GM12878 (cell line): Measurements from ENCODE around the gene COL9A2. TPM values are rescaled to one million over a fixed set of nuclear protein-coding genes. Genes with fewer than 3 reads are reported as not detected.

Experiments used
- ATAC-seq: fragments of 200-7000 bp; cut with Tn5 transposase; 3 replicates; pipeline ENCODE4 v1.9.1; 2020; ENCODE audit warnings: mild to moderate bottlenecking, moderate library complexity
- Bru-seq: library from RNA; stranded (reverse); fragments of 400-500 nt; gene quantifications from one replicate; lab custom pipeline; 2021; lab: Mats Ljungman, UMichigan
- BruChase-seq, 2 experiments: library from RNA; stranded (reverse); fragments of 400-500 nt; gene quantifications; one replicate each; lab custom pipeline; 2021; lab: Mats Ljungman, UMichigan
- BruUV-seq: library from RNA; stranded (reverse); fragments of 400-500 nt; replicated peaks from 2 replicates; lab custom pipeline; 2021; lab: Mats Ljungman, UMichigan
- CTCF ChIA-PET: fragments of 300-600 bp; sonication (Branson Sonifier 250); formaldehyde crosslinking; extraction: SDS; loops from one replicate; lab custom pipeline; 2021; ENCODE audit warnings: inconsistent platforms; lab: Yijun Ruan, JAX
- POLR2A ChIA-PET: fragments of 350-600 bp; formaldehyde crosslinking; extraction: SDS; loops from one replicate; lab custom pipeline; 2021; ENCODE audit warnings: inconsistent platforms; lab: Charles Lee
- RAD21 ChIA-PET: fragments of 300-600 bp; sonication (Branson Sonifier 250); formaldehyde crosslinking; loops from one replicate; lab custom pipeline; 2023; ENCODE audit warnings: antibody characterized with exemption; ENCODE audit not compliant: unreplicated experiment; lab: Charles Lee
- SMC1A ChIA-PET: fragments of 300-600 bp; sonication (Branson Sonifier 250); formaldehyde crosslinking; loops from one replicate; lab custom pipeline; 2023; ENCODE audit not compliant: unreplicated experiment, uncharacterized antibody; lab: Charles Lee
- DNase-seq: peaks from one replicate; pipeline ENCODE4 v3.0.0-alpha.2; 2011; ENCODE audit warnings: low read depth, low spot score
- FAIRE-seq: peaks from 3 replicates; lab custom pipeline; 2011; peaks lifted over from hg19 to GRCh38; lab: Jason Lieb, UNC
- H2AFZ ChIP-seq: 2 replicates; pipeline ENCODE4 v1.6.0; 2011; ENCODE audit warnings: low read depth, low read length, control low read depth; ENCODE audit not compliant: control insufficient read depth
- H3K27ac ChIP-seq: 2 replicates; pipeline ENCODE4 v1.5.1; 2011; ENCODE audit warnings: control low read depth; ENCODE audit not compliant: control insufficient read depth, insufficient read depth
- H3K27me3 ChIP-seq, 2 experiments: replicated peaks in 1 of 2; 2 replicates each; pipeline versions ENCODE4 v1.6.0 to v1.6.1; 2011; ENCODE audit warnings: low read length in 1 of 2; ENCODE audit not compliant: control insufficient read depth in 2 of 2, insufficient read depth in 2 of 2
- H3K36me3 ChIP-seq, 2 experiments: 2 replicates each; pipeline ENCODE4 v1.5.1; 2011; ENCODE audit warnings: low read length in 1 of 2; ENCODE audit not compliant: control insufficient read depth in 2 of 2, insufficient read depth in 2 of 2
- H3K4me1 ChIP-seq: 2 replicates; pipeline ENCODE4 v1.6.1; 2011; ENCODE audit warnings: mild to moderate bottlenecking, low read length, moderate library complexity, mixed read lengths; ENCODE audit not compliant: control insufficient read depth, insufficient read depth
- H3K4me2 ChIP-seq: 2 replicates; pipeline ENCODE4 v1.6.0; 2011; ENCODE audit warnings: control low read depth; ENCODE audit not compliant: control insufficient read depth, insufficient read depth
- H3K4me3 ChIP-seq: fragments of 200-600 bp; sonication (generic); 2 replicates; pipeline ENCODE4 v1.5.1; 2016
- H3K79me2 ChIP-seq: 2 replicates; pipeline ENCODE4 v1.6.0; 2011; ENCODE audit warnings: low read length; ENCODE audit not compliant: control insufficient read depth, insufficient read depth
- H3K9ac ChIP-seq: 2 replicates; pipeline ENCODE4 v1.8.0; 2011; ENCODE audit warnings: low read length, control low read depth, mixed read lengths; ENCODE audit not compliant: control insufficient read depth, insufficient read depth
- H3K9me3 ChIP-seq: replicated peaks from 3 replicates; pipeline ENCODE4 v1.5.1; 2011; ENCODE audit warnings: mild to moderate bottlenecking, low read length; ENCODE audit not compliant: control insufficient read depth, insufficient read depth
- H4K20me1 ChIP-seq: 2 replicates; pipeline ENCODE4 v1.6.0; 2011; ENCODE audit not compliant: control insufficient read depth, insufficient read depth
- ASH2L ChIP-seq: fragments of 300-600, 200-600 bp; sonication (generic); IDR thresholded peaks from 2 replicates; pipeline ENCODE4 v1.6.1; 2017; ENCODE audit warnings: low read depth, mild to moderate bottlenecking, borderline replicate concordance
- BHLHE40 ChIP-seq, 2 experiments: fragments of 450-650 bp in 1 of 2; IDR thresholded peaks; 2 replicates each; pipeline ENCODE4 v1.6.1; 2011 to 2017; ENCODE audit warnings: low read depth in 2 of 2, borderline replicate concordance in 1 of 2, improper control_type of control experiment in 1 of 2, low read length in 1 of 2, mild to moderate bottlenecking in 1 of 2
- BMI1 ChIP-seq: fragments of 450-650 bp; IDR thresholded peaks from 2 replicates; pipeline ENCODE4 v1.6.1; 2016; ENCODE audit warnings: mild to moderate bottlenecking, moderate library complexity, borderline replicate concordance
- CHD2 ChIP-seq: IDR thresholded peaks from 2 replicates; pipeline ENCODE4 v1.6.1; 2011; ENCODE audit warnings: low read depth, low read length, improper control_type of control experiment, borderline replicate concordance
- JUND ChIP-seq: IDR thresholded peaks from 2 replicates; pipeline ENCODE4 v1.6.1; 2012; ENCODE audit warnings: low read depth, mild to moderate bottlenecking, low read length, improper control_type of control experiment, moderate library complexity
- MYB ChIP-seq: fragments of 150-350 bp; IDR thresholded peaks from 2 replicates; pipeline ENCODE4 v1.6.1; 2014; ENCODE audit warnings: mild to moderate bottlenecking, low read depth, low read length, borderline replicate concordance
- NR2F1 ChIP-seq: fragments of 450-650 bp; conservative IDR thresholded peaks from 2 replicates; pipeline ENCODE4 v1.6.1; 2017; ENCODE audit warnings: mild to moderate bottlenecking
- RUNX3 ChIP-seq: IDR thresholded peaks from 2 replicates; pipeline ENCODE4 v1.6.1; 2012; ENCODE audit warnings: low read length, inconsistent platforms
- SIN3A ChIP-seq: IDR thresholded peaks from 2 replicates; pipeline ENCODE4 v1.6.1; 2012; ENCODE audit warnings: low read depth, low read length, improper control_type of control experiment
- SREBF2 ChIP-seq: IDR thresholded peaks from 2 replicates; pipeline ENCODE4 v1.6.1; 2012; ENCODE audit warnings: mild to moderate bottlenecking, low read length
- ZNF24 ChIP-seq: fragments of 450-650 bp; IDR thresholded peaks from 2 replicates; pipeline ENCODE4 v1.6.1; 2017; ENCODE audit warnings: antibody characterized with exemption, mild to moderate bottlenecking
- WGBS: methylation state at CpG from one replicate; pipeline ENCODE4 v1.1.6; 2016; ENCODE audit warnings: low lambda C conversion rate; ENCODE audit not compliant: insufficient replicate concordance, insufficient coverage; ENCODE audit errors: missing lambda C conversion rate; 5-methylcytosine and 5-hydroxymethylcytosine counted together
- in situ Hi-C: fragments of 300-500 bp; cut with MboI; formaldehyde crosslinking; loops from 9 replicates; pipeline ENCODE4 v1.14.3; 2018; ENCODE audit warnings: mixed read lengths
- intact Hi-C: fragments of 100-400 bp; cut with micrococcal nuclease; formaldehyde crosslinking; loops from one replicate; pipeline ENCODE4 v1.14.2; 2022; ENCODE audit not compliant: unreplicated experiment
- long read RNA-seq, 2 experiments: library from polyadenylated mRNA; unstranded; transcript quantifications; one replicate each; pipeline ENCODE4 v2.0.0, GENCODE V29; 2019 to 2020
- polyA minus RNA-seq, 3 experiments: library from RNA; depleted of rRNA, polyadenylated mRNA; stranded (reverse); fragments of >200 nt; gene quantifications; 2 replicates each; pipeline ENCODE4 v1.2.3, GENCODE V29; 2011
- polyA plus RNA-seq, 11 experiments: library from polyadenylated mRNA; depleted of rRNA in 4 of 11; unstranded in 6 of 11; stranded (reverse) in 5 of 11; fragments of >200 nt; fragmentation: Nextera tagmentation in 4 of 11; fragmentation: Illumina TruSeq in 1 of 11; extraction: Ambion mirVana in 4 of 11; extraction: Trizol in 1 of 11; gene quantifications; 1 replicate in 1 of 11; 2 replicates in 10 of 11; pipeline versions ENCODE4 v1.2.1 to v1.2.3, GENCODE V29; 2011 to 2016; ENCODE audit warnings: inconsistent platforms in 2 of 11, missing spikeins in 2 of 11, low read depth in 1 of 11
- total RNA-seq, 4 experiments: library from RNA; depleted of rRNA in 3 of 4; stranded (reverse); fragments of >200 nt in 3 of 4; fragmentation: Illumina TruSeq in 1 of 4; extraction: Trizol in 1 of 4; gene quantifications; 2 replicates each; pipeline versions ENCODE4 v1.2.1 to v1.2.3, GENCODE V29; 2013 to 2021
- TF ChIP-seq, protein P1 (sequence below): fragments of 450-650 bp; IDR thresholded peaks from 2 replicates; pipeline ENCODE4 v1.6.1; 2018; ENCODE audit warnings: mild to moderate bottlenecking, low read depth, moderate library complexity; ENCODE audit not compliant: partially characterized antibody
- TF ChIP-seq, protein P2 (sequence below): IDR thresholded peaks from 2 replicates; pipeline ENCODE4 v1.6.1; 2012; ENCODE audit warnings: low read depth, low read length, improper control_type of control experiment

Gene COL9A2
- total RNA-seq (2013; cell fraction: nucleolus; rRNA removed), result 49.4 and 58.1 TPM in 2 replicates
- total RNA-seq (2014; rRNA removed) (48.0 and 57.6 TPM in 2 replicates), total RNA-seq (2014; rRNA removed; fragmentation: Illumina TruSeq; extraction: Trizol) (20.5 and 20.9 TPM in 2 replicates), total RNA-seq (2021) (48.8 and 51.0 TPM in 2 replicates), polyA plus RNA-seq (2011; rRNA removed) (15.9 and 20.5 TPM in 2 replicates), polyA plus RNA-seq (2014; fragmentation: Illumina TruSeq; extraction: Trizol) (9.5 and 16.1 TPM in 2 replicates), polyA plus RNA-seq (2014; fragmentation: Nextera tagmentation; extraction: Ambion mirVana) (1 to 10 TPM; 3.1 to 4.0 TPM), polyA plus RNA-seq (2014; rRNA removed) (62.0 and 63.3 TPM in 2 replicates), polyA plus RNA-seq (2016; fragmentation: Nextera tagmentation; extraction: Ambion mirVana) (10 to 100 TPM; 24.3 to 31.8 TPM), polyA minus RNA-seq (2011; rRNA and poly(A)+ RNA removed) (5.6 and 10.0 TPM in 2 replicates), Bru-seq, nascent RNA (percentile 70 among the genes with signal in this experiment), BruChase-seq, experiment 1, labeled RNA remaining after a 6-hour chase (percentile 68 among the genes with signal in this experiment), BruChase-seq, experiment 2, labeled RNA remaining after a 2-hour chase (percentile 63 among the genes with signal in this experiment)
- 19.1 TPM for polyA plus RNA-seq (2011; ENCODE audit: low read depth)
- polyA plus RNA-seq (2011; cell fraction: cytosol; rRNA removed), result 21.4 and 28.1 TPM in 2 replicates
- polyA plus RNA-seq (2011; cell fraction: nucleus; rRNA removed), result 226 and 256 TPM in 2 replicates
- polyA plus RNA-seq (2012), result 37.7 and 39.6 TPM in 2 replicates
- 4.1 TPM in 2 replicates for polyA minus RNA-seq (2011; cell fraction: cytosol; rRNA and poly(A)+ RNA removed)
- polyA minus RNA-seq (2011; cell fraction: nucleus; rRNA and poly(A)+ RNA removed), result 11.4 and 15.9 TPM in 2 replicates
- long read RNA-seq, experiment 1, partial matches to known transcripts, result 9 of 13 reads
- long read RNA-seq, experiment 1, other reads (novel, unspliced or antisense), result 4 of 13 reads
- long read RNA-seq, experiment 2, partial matches to known transcripts, result 3 of 4 reads
- long read RNA-seq, experiment 2, other reads (novel, unspliced or antisense), result 1 of 4 reads

DNA sequence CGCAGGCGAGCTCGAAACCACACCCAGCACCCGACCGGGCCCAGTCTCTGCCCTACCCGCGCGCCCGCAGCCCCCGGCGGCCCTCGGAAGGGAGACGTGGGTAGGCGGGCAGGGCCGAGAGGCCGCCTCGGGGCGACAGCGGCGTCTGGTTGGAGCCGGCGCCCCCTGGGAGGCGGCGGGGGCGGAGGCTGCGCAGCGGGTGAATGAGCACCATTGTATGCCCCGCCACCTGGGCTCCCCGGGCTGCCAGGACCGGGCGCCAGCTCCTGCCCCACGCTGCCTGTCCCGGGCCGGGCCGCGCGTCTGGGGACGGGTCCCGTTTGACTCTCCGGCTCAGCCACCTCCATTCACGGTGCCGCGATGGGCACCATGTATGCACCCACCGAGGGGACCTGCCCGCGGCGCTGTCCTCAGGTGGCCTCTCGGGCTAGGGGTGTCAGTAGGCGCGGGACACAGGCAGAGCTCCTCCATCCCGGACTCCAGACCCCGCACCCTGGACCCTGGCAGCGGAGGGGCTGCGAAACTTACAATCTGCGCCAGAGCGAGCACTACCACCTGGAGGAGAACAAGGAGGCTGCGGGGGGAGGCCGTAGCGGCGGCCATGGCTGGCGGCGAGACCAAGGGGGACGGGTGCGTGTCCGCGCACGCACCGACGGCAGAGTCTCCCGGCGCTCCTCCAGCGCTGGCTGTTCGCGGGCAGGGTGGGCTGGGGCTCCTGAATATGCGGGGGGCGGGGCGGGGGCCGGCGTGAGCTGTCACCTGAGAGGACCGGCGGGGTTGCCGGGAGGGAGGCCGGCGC lies at the start of gene COL9A2:
TSS of gene COL9A2 (minus strand) at position 692 of the 799 bp plus-strand sequence. CDS start at position 603, 89 bp downstream.
- in situ Hi-C loops, result no loop called here
- CTCF ChIA-PET, result interaction anchor here (0.5 to 10.0 kb wide), 16 partner anchors 21 to 453 kb away, joined by 3 to 170 read pairs (median 8); partner anchors contain the start of gene ZNF684
- intact Hi-C loops, result no loop called here
- TF ChIP-seq MYB (no peak), SREBF2 (no peak), SIN3A (no peak; the same call in 1 of the 2 replicates), BHLHE40 (IDR thresholded peaks at IDR 0.05; ENCODE audit: borderline replicate concordance in 1 of 2, low read depth in 2 of 2, low read length in 1 of 2) (peak in 1 of 2 experiments; percentile 53; a peak in 1 of 4 replicates), BMI1 (no peak), NR2F1 (peak; percentile 59; the same call in 1 of the 2 replicates), RUNX3 (no peak), ASH2L (no peak), JUND (no peak), ZNF24 (no peak), CHD2 (no peak)
- TF ChIP-seq, protein P1, sequence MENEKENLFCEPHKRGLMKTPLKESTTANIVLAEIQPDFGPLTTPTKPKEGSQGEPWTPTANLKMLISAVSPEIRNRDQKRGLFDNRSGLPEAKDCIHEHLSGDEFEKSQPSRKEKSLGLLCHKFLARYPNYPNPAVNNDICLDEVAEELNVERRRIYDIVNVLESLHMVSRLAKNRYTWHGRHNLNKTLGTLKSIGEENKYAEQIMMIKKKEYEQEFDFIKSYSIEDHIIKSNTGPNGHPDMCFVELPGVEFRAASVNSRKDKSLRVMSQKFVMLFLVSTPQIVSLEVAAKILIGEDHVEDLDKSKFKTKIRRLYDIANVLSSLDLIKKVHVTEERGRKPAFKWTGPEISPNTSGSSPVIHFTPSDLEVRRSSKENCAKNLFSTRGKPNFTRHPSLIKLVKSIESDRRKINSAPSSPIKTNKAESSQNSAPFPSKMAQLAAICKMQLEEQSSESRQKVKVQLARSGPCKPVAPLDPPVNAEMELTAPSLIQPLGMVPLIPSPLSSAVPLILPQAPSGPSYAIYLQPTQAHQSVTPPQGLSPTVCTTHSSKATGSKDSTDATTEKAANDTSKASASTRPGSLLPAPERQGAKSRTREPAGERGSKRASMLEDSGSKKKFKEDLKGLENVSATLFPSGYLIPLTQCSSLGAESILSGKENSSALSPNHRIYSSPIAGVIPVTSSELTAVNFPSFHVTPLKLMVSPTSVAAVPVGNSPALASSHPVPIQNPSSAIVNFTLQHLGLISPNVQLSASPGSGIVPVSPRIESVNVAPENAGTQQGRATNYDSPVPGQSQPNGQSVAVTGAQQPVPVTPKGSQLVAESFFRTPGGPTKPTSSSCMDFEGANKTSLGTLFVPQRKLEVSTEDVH, result no peak
- TF ChIP-seq, protein P2, sequence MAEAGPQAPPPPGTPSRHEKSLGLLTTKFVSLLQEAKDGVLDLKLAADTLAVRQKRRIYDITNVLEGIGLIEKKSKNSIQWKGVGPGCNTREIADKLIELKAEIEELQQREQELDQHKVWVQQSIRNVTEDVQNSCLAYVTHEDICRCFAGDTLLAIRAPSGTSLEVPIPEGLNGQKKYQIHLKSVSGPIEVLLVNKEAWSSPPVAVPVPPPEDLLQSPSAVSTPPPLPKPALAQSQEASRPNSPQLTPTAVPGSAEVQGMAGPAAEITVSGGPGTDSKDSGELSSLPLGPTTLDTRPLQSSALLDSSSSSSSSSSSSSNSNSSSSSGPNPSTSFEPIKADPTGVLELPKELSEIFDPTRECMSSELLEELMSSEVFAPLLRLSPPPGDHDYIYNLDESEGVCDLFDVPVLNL, result no peak

More for the DNA sequence above, at the start of gene COL9A2:
- Histone ChIP-seq H3K4me2 (peak within 1 kb of the TSS; percentile 93), H3K27me3 (peaks cover 4 to 9% of the 10 kb centered on the region in 2 experiments; a peak in 3 of 4 replicates), H3K27ac (no peak within 1 kb of the TSS), H3K4me1 (peaks cover 41% of the 10 kb centered on the region), H4K20me1 (no peaks in the 10 kb centered on the region), H2AFZ (peak within 1 kb of the TSS; percentile 90), H3K36me3 (no peaks in the 10 kb centered on the region), H3K9me3 (no peaks in the 10 kb centered on the region), H3K79me2 (peaks cover 5% of the 10 kb centered on the region), H3K9ac (peak within 1 kb of the TSS; percentile 9; the same call in 1 of the 2 replicates), H3K4me3 (peak within 1 kb of the TSS; percentile 70)
- ChIA-PET SMC1A (interaction anchor here (1.0 to 9.0 kb wide), 11 partner anchors 20 to 172 kb away, joined by 3 to 84 read pairs (median 16); no protein-coding TSS in a partner anchor), POLR2A (interaction anchor here (0.7 to 4.2 kb wide), 10 partner anchors 22 to 164 kb away, joined by 3 to 21 read pairs (median 4); partner anchors contain the start of gene SMAP2), RAD21 (interaction anchor here (1.0 to 6.0 kb wide), 10 partner anchors 20 to 172 kb away, joined by 3 to 81 read pairs (median 20); partner anchors contain the start of gene SMAP2)
- BruUV-seq, result no TSS peak
- peak; percentile 59 for ATAC-seq
- no peak for DNase-seq
- FAIRE-seq, result no peak
- WGBS, result 2% methylated on average over 74 of the region's 84 CpGs
